ENCODE measurements around the gene HAVCR1. TPM values are rescaled to one million over a fixed set of nuclear protein-coding genes. Genes with fewer than 3 reads are reported as not detected.

HAVCR1 gene
- total RNA-seq (1 to 10 TPM; 1.1 to 1.7 TPM), polyA plus RNA-seq (ENCODE audit: insufficient read depth, low read depth, low replicate concordance) (3.1 TPM)
- long read RNA-seq, donor 1 = 0 reads
- long read RNA-seq, donor 2 = 0 reads

DNA sequence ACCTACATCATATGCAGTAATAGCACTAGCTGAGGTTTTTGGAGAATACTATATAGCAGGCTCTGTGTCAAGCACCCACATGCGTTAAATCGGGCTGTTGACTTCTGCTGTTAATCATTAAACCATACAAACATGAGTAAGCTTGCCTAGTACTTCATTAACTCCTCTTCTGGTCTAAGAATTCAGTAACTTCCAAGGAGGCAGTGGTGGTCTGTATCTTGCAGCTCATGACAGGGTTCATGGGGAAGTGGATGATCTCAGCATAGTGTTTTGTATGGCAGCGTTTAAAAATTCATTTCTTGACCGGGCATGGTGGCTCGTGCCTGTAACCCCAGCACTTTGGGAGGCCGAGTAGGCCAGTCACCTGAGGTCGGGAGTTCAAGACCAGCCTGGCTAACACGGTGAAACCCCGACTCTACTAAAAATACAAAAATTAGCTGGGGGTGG is at the start of gene HAVCR1:
HAVCR1 (minus strand) TSS at position 24 of the 447 bp plus-strand sequence. CDS start 1,173 bp downstream, outside the sequence.
- DNase-seq = no peak
- Histone ChIP-seq H3K4me3 (no peak within 1 kb of the TSS), H3K4me1 (no peaks in the 10 kb centered on the region), H3K9me3 (no peaks in the 10 kb centered on the region), H3K36me3 (ENCODE audit: low read depth, missing control alignments) (no peaks in the 10 kb centered on the region), H3K27me3 (no peaks in the 10 kb centered on the region), H3K27ac (no peak within 1 kb of the TSS)
- intact Hi-C loops (cut with DNase I; ENCODE audit: low total_unique reads) = no loop called here
- TF ChIP-seq, protein P1, sequence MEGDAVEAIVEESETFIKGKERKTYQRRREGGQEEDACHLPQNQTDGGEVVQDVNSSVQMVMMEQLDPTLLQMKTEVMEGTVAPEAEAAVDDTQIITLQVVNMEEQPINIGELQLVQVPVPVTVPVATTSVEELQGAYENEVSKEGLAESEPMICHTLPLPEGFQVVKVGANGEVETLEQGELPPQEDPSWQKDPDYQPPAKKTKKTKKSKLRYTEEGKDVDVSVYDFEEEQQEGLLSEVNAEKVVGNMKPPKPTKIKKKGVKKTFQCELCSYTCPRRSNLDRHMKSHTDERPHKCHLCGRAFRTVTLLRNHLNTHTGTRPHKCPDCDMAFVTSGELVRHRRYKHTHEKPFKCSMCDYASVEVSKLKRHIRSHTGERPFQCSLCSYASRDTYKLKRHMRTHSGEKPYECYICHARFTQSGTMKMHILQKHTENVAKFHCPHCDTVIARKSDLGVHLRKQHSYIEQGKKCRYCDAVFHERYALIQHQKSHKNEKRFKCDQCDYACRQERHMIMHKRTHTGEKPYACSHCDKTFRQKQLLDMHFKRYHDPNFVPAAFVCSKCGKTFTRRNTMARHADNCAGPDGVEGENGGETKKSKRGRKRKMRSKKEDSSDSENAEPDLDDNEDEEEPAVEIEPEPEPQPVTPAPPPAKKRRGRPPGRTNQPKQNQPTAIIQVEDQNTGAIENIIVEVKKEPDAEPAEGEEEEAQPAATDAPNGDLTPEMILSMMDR (IDR thresholded peaks at IDR 0.05) = no peak
- no peak for TF ChIP-seq POLR2A (IDR thresholded peaks at IDR 0.05)
- 76 to 86% methylated on average over 7 to 9 of the region's 9 CpGs for WGBS, 2 donors

DNA sequence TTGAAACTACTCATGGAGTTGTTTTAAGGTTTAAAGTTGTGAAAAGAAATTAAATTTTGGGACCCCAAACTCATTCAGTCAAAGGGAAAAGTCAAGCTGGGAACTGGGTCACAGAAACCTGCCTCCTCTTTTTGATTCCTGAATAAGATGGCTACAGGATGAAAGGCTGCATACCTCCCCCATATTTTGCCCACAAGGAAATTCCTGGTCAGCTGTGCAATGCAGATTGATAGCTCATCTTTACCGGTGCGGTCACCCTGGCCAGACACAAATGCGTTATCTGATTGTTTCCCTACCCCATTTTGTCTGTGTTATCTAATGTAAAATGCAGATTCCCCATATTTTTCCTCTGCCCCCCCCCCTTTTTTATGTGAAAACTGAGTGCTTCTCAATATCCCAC is 48.6 kb upstream of the HAVCR1 start:
- no peaks in the 10 kb centered on the region for H3K4me1 ChIP-seq
- H3K36me3 ChIP-seq (ENCODE audit: low read depth, missing control alignments) = no peaks in the 10 kb centered on the region
- DNase-seq = no peak
- no peak overlapping the region for H3K27ac ChIP-seq
- intact Hi-C loops (cut with DNase I; ENCODE audit: low total_unique reads) = no loop called here
- no peak overlapping the region for H3K4me3 ChIP-seq
- no peaks in the 10 kb centered on the region for H3K27me3 ChIP-seq
- WGBS, 2 donors = 62 to 74% methylated on average over 3 of the region's 3 CpGs
- H3K9me3 ChIP-seq = no peaks in the 10 kb centered on the region
- TF ChIP-seq, protein P1 (IDR thresholded peaks at IDR 0.05) = no peak
- no peak for TF ChIP-seq POLR2A (IDR thresholded peaks at IDR 0.05)

DNA sequence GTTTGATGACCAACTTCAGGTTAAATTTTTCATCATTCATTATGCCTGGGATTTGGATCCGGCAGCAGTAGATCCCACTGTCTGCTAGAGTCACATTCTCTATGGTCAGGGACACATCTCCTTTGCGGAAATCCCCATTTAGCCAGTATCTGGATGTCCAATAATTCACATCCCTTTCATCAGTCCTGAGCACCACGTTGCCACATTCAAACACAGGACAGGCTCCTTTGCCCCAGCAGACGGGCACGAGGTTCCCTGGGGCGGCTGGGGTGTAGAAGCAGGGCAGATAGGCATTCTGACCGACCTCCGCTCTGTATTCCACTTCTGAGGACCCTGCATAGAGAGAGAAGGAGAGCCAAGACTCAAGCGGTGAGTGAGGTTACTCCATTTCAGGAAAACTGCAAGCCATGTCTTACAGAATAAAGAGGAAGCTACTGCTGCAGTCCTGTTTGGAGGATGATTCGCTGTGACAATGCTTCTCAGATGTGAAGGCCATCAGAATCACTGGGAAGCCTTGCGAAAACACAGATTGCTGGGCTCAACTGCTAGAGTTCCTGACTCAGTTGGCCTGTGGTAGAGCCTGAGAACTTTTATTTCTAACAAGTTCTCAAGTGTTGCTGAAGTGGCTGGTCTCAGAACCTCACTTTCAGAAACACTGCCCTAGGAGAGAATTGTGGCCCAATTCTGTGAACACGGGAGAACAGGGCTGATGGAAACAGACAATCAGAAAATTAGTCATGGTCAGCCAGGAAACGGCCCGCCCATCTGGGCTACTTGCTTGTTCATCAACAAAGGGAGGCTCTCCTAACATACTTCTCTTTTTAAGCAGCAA is 47.9 kb upstream of the HAVCR1 start:
- 82 to 83% methylated on average over 14 of the region's 14 CpGs for WGBS, 2 donors
- DNase-seq = peak; percentile 25
- peak overlapping the region in 1 of 2 donors; percentile 14 for H3K27ac ChIP-seq
- no peaks in the 10 kb centered on the region for H3K27me3 ChIP-seq
- intact Hi-C loops (cut with DNase I; ENCODE audit: low total_unique reads) = no loop called here
- H3K9me3 ChIP-seq = no peaks in the 10 kb centered on the region
- TF ChIP-seq, protein P1 (IDR thresholded peaks at IDR 0.05) = no peak
- TF ChIP-seq POLR2A (IDR thresholded peaks at IDR 0.05) = no peak
- no peaks in the 10 kb centered on the region for H3K4me1 ChIP-seq
- no peaks in the 10 kb centered on the region for H3K36me3 ChIP-seq (ENCODE audit: low read depth, missing control alignments)
- no peak overlapping the region for H3K4me3 ChIP-seq

DNA sequence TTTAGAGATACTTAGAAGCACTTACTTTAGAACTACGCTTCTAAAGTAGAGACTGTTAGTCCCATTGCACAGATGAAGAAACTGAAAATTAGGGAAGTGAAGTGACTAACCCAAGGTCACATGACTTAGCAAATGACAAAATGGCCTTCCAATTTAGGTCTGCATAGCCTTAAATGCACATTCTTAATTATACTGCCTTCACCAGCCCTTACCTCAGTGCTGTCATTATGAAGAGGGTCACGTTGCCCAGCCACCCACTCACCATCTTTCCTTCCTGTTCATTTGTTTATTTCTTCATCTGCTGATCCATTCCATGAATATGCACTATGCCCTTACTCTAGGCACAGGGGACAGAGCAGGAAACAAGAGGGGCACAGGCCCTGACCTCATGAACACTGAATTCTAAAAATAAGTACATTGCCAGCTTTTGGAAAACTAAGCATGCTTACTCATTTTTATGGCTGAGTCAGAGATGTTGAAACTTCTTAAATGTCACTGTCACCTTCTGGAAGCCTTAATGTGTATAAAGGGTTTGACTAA is 41.3 kb upstream of the HAVCR1 start:
- Histone ChIP-seq H3K4me3 (no peak overlapping the region), H3K27ac (no peak overlapping the region), H3K27me3 (no peaks in the 10 kb centered on the region), H3K9me3 (no peaks in the 10 kb centered on the region), H3K36me3 (ENCODE audit: low read depth, missing control alignments) (no peaks in the 10 kb centered on the region), H3K4me1 (no peaks in the 10 kb centered on the region)
- 66 to 89% methylated on average over 2 of the region's 2 CpGs for WGBS, 2 donors
- TF ChIP-seq, protein P1 (IDR thresholded peaks at IDR 0.05) = no peak
- no peak for TF ChIP-seq POLR2A (IDR thresholded peaks at IDR 0.05)
- intact Hi-C loops (cut with DNase I; ENCODE audit: low total_unique reads) = no loop called here
- no peak for DNase-seq
